Frontal cortex (tissue), 4 donors: Measurements from ENCODE around the gene SRRM4. TPM values are rescaled to one million over a fixed set of nuclear protein-coding genes. Genes with fewer than 3 reads are reported as not detected.
"Not testable (repeated sequence)": the region's sequence is repeated elsewhere in the genome, so short reads cannot be mapped to it uniquely, and the experiment has no call there.

ENCODE experiments used
- DNase-seq, 2 donors: peaks; one replicate each; pipeline ENCODE4 v3.0.0; 2012; ENCODE audit warnings: low spot score in 2 of 2
- FAIRE-seq: peaks from 2 replicates; lab custom pipeline; 2012; peaks lifted over from hg19 to GRCh38; lab: Jason Lieb, UNC
- total RNA-seq: library from RNA; depleted of rRNA; stranded (reverse); fragments of >200 nt; gene quantifications from one replicate; pipeline ENCODE4 v1.2.3, GENCODE V29; 2014
- donor health status: control.
- donor health status: control.
- donor health status: control.

SRRM4 gene
- total RNA-seq, 1 donor from 2014 or later = 5.7 TPM

- FAIRE-seq (no peak), DNase-seq (no peak)
These were observed 121.4 kb downstream of the SRRM4 start for GRCh38 chr12:119102714-119103113.

DNA sequence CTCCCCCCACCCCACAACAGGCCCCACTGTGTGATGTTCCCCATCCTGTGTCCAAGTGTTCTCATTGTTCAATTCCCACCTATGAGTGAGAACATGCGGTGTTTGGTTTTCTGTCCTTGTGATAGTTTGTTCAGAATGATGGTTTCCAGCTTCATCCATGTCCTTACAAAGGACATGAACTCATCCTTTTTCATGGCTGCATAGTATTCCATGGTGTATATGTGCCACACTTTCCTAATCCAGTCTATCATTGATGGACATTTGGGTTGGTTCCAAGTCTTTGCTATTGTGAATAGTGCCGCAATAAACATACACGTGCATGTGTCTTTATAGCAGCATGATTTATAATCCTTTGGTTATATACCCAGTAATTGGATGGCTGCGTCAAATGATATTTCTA is 123.6 kb downstream of the SRRM4 start:
- not testable (repeated sequence) for DNase-seq

DNA sequence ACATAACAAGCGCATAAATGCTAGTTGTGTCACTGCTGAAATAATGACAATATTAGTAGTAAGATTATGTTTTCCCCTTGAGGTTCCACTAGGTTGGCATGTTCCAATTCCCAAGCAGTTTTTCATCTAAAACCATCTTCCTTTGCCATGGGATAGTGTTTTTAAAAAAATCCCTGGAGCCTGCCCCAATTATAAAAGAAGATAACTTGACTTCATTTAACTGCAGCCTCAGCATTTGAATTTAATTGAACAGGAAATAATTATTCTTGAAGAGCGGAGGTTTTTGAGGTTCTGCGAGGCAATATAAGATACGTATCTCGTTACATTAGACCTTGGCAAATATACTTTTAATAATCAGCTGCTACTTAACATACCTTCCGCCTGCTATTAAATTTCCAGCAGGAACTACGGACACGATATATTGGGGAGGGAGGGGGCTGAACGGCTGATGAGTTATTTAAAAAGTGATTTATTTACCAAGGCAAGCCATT is 132.2 kb downstream of the SRRM4 start:
- DNase-seq (no peak), FAIRE-seq (no peak)

More for the DNA sequence above, 123.6 kb downstream of the SRRM4 start:
- not testable (repeated sequence) for FAIRE-seq

GRCh38 chr12:119114294-119114693 is 133.0 kb downstream of the SRRM4 start:
- no peak for DNase-seq
- no peak for FAIRE-seq

GRCh38 chr12:119115296-119115905 is 134.1 kb downstream of the SRRM4 start:
- DNase-seq (peak in 1 of 2 donors; percentile 58), FAIRE-seq (no peak)

GRCh38 chr12:119117936-119118335 is 136.6 kb downstream of the SRRM4 start:
- no peak for FAIRE-seq
- no peak for DNase-seq

DNA sequence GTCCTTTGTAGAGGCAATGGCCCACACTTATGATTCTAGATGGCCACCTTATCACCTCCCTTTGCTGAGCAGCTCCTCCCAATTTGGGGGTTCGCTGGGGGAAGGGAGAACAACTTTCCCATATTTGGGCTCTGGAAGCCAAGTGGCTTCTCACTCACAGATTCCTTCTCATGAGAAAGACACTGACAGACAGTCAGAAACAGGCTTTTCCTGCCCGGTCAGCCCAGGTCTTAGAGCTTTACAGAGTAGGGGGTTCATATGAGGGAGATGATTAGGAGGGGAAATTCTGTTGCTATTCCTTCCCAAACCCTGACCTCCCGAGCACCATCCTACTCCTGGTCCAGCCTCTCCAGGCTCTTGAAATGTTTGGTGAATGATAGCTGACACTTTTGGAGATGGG is 137.3 kb downstream of the SRRM4 start:
- FAIRE-seq = no peak
- DNase-seq = no peak

- FAIRE-seq (no peak), DNase-seq (no peak)
These were observed 140.7 kb downstream of the SRRM4 start for GRCh38 chr12:119122047-119122446.

GRCh38 chr12:119122751-119123150 is 141.4 kb downstream of the SRRM4 start:
- no peak for DNase-seq
- no peak for FAIRE-seq

GRCh38 chr12:119128527-119128926 is 147.2 kb downstream of the SRRM4 start:
- FAIRE-seq (no peak), DNase-seq (no peak)

- no peak for FAIRE-seq
These were observed 148.6 kb downstream of the SRRM4 start for GRCh38 chr12:119129827-119130434.

DNA sequence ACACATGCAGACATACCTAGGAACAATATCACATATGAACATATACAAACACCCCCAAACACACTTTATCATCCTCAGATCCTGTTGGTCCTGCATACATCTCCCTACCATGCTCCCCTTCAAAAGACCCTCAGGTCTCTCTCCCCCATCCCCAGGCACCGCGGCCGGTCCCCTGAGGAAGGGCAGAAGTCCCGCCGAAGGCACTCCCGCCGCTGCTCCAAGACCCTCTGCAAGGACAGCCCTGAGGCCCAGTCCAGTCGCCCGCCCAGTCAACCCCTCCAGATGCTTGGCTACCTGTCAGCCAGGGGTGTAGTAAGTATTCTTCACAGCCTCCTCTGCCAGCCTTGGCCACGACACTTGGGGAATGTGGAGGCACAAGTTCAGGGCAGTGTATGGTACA is 149.2 kb downstream of the SRRM4 start:
- DNase-seq (no peak), FAIRE-seq (no peak)

More at GRCh38 chr12:119129827-119130434, 148.6 kb downstream of the SRRM4 start:
- no peak for DNase-seq

- no peak for FAIRE-seq
- DNase-seq = no peak
These were observed 153.1 kb downstream of the SRRM4 start for GRCh38 chr12:119134284-119135072.

GRCh38 chr12:119136811-119137410 is 155.6 kb downstream of the SRRM4 start:
- no peak for DNase-seq
- FAIRE-seq = no peak

GRCh38 chr12:119139448-119139847 is 158.1 kb downstream of the SRRM4 start:
- DNase-seq (no peak), FAIRE-seq (no peak)

GRCh38 chr12:119145367-119145766 is 164.0 kb downstream of the SRRM4 start:
- no peak for DNase-seq
- FAIRE-seq = no peak

DNA sequence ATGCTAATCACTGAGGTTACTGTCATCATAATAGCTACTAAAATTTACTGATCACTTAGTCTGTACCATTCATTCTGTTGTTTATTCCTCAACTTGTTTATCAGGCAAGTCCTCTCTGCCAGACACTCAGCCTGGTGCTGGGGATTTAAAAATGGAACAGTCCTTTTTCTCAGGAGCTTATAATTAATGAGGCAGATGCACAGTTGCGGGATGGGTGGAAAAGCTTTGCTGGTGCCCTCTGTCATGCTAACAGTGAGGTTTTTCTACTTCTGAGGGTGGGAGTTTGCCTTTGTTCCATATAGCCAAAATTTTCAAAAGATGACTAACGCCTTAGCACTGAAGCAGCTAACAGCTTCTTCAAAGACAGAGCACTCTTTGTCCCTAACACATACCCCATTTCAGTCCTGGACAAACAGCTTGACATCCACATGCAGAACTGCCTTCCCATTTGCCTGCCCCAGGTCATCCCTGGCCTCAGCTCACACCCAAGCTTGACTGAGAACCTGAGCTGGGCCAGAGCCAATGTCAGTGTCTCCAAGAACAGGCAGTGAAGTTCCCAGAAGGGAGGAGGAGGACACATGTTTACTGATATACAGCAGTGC is 166.6 kb downstream of the SRRM4 start:
- FAIRE-seq (no peak), DNase-seq (peak in 1 of 2 donors; percentile 37)

DNA sequence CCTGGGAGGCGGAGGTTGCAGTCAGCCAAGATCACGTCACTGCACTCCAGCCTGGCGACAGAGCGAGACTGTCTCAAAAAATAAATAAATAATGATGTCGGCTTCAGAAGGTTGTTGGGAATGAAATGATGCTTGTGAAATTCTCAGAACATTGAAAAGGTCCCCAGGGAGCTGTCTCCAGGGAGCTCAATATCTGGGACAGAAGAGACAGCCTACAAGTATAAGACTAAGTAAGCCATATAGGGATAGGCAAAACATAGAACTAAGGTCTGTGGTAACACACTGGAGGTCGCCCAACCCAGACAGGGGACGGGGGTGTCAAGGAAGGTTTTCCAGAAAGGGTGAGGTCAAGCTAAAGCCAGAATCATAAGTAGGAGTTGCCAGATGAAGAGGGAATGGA is 167.9 kb downstream of the SRRM4 start:
- DNase-seq = no peak
- no peak for FAIRE-seq

GRCh38 chr12:119151445-119152026 is 170.2 kb downstream of the SRRM4 start:
- DNase-seq (no peak), FAIRE-seq (no peak)
